GM03348 (cell line): ENCODE results near the gene ADAMTSL1.

Experiments used
- DNase-seq: peaks from one replicate; pipeline ENCODE4 v3.0.0; 2012; ENCODE audit warnings: low spot score

ADAMTSL1 gene

DNA sequence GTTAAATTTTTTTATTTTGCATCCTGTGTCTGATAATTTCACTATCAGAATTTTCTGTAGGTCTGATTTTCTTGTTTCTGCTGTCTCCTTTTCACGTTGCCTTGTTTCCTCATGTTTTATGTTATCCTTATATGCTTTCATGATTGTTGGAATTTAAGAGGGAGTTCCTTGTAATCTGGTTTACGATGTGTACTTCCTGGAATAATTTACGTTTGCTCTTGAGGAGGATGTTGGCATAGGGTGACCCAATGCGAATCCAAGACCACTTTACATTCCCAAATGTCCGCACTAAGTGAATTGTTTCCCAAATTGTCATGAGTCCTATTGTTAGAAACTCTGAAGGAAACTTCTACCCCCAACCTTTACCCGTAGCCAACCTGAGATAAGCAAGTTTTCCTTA is 80.3 kb downstream of the ADAMTSL1 start:
- no peak for DNase-seq

DNA sequence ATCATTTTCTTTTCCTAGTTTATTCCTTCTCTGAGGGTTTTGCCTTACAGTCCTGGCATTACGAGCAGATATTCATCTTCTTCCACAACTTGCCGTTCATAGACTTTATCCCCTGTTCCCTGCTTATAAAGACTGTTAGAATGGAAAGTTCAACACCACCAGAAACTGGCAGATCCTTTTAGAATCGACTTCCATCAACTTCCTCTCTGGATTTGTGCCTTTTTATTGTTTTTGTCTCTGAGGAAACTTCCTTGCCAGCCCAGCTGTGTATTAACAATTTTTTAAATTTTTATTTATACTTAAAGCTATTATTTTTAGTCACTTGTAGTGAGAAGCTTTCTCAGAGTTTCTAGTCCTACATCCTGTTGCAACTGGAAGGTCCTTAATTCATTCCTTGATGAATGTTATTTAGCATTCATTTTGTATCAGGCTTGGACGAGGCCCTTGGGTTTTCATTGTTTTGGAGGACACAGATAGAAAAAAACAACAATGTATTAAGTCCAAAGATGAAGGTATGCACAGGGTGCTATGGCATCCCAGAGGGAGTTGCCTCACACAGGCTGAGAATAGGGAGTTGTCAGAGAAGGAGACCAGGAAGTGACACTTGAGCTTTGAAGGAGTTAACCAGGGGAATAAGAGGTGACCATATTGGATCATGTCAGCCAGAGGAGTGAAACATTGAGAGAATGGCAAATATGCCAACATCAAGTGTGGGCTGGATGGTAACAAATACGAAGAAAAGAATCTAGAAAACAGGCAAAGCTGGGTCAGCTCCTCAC is 81.3 kb downstream of the ADAMTSL1 start:
- no peak for DNase-seq

DNA sequence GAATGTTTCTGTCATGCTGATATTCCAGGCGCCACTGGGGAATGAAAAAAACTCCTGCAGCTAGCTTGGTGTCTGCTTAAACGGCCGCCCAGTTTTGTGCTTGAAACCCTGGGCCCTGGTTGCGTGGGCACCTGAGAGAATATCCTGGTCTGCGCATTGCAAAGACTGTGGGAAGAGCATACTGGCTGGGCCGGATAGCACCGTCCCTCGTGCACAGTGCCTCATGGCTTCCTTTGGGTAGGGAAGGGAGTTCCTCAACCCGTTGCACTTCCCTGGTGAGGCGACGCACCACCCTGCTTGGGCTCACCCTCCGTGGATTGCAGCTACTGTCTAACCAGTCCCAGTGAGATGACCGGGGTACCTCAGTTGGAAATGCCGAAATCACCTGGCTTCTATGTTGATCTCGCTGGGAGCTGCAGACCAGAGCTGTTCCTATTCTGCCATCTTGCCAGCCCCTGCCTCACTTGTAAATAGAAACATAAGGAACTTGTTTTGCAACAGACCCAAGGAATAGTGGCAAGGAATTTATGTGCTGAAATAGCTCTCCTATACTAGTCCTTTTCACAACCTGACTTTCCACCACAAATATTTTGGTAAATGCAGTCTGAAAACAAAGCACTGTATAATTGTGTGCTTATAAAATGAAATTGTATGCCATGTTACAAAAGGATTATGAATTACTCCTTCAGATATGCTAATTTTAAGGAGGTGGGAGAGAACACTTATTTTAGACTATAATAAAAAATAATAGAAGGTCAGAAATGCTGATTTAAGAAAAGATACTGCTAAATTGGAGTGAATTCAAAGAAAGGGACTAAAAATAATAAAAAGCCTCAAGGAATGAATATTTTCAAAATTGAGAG is 90.3 kb downstream of the ADAMTSL1 start:
- peak; percentile 6 for DNase-seq

DNA sequence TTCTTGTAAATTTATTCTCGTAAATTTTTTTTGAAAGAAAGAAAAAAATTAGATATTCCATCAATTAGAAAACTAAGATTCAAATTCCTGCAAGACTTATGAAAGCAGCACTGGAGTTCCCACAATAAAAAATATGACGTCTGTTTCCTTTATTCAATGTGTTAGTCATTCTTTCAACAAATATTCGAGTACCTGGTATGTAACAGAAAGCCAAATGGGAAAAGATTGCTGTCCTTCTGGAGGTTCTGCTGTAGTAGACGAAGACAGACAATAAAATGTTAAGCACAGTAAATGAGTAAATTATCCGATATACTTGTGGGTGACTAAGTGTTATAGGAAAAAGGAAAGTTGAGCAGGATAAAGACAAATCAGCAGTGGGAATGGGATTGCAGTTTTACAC is 92.2 kb downstream of the ADAMTSL1 start:
- DNase-seq: peak; percentile 31

DNA sequence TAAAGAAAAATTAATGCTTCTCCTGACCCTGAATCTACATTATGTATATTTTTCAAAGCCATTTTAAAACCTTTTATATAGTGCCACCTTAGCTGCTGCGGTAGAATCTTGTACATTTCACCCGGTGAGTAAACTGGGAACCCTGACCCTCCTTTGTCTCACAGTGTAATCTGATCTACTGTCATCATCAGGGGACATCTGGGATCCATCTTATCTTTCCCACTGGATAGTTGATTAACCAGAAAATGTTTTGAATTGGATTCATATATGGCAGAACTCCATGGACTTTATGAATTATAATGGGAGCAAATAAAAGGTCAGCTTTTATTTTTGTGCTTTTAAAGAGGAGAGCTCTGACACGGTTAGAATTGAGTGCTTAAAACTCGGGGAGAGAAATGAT is 95.0 kb downstream of the ADAMTSL1 start:
- DNase-seq: peak; percentile 38

DNA sequence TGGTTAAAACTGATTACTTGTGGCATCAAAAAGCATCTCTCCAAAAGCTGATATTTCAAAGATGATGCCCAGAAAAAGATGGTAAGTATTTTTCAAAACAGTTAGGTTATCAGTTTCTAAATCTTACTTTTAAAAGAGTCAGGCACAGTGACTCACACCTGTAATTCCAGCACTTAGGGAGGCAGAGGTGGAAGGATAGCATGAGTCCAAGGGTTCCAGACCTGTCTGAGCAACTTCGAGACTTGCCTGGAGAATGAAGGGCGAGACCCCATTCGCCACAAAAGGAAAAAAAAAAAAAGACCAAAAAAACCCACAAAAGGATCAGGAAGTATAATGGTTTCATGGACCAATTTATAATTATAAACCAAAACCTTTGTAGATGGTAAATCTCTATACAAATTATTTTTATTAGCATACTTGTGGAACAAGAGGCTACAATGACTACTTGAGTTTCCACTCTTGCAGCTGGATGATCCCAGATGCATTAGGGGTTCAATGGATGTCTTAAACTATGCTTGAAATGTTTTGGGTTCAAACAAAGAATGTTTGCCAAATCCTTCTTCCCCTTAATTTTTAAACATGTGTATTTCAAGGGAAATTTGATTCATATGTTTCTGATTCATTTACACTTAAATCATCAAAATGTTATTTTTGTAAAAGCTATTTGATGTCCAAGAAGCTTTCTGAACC is 96.1 kb downstream of the ADAMTSL1 start:
- DNase-seq: no peak

DNA sequence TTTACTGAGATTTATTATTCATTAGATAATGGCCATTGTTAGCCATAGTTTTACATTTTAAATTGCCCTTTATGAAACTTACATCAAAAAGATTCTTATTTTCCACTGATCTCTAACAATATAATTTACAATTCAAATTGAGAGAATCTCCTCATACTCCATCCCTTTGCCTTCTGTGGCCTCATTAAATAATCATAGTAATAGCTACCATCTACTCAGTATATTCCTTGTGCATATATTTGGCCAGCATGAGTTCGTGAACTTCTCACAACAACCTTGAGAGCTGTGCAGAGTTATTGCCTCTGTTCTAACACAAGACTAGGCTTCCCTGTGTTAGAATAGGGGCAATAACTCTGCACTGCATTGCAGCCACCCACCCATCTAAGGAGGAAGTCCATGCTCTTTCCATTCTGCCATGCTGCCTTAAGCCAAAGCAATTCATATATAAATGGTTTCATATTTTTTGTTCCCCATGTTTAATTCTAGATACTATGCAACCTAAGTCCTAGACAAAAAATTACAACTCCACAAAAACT is 99.1 kb downstream of the ADAMTSL1 start:
- no peak for DNase-seq

DNA sequence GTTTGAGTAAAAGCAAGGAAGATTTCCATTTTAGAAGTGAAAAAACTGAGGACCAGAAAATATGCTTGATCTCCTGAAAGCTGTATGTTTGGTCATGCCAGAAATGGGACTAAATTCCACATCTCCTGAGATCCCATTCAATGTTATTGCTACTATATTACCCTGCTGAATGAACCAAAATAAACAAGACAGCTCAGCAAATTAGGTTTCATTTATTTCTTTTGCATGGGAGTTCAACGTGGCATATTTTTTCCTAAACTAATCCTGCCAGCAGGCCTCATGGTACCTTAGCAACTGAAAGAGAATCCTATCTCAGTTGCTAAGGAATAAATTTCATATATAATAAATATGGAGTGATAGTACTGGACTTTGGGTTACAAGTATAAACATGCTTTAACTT is 101.7 kb downstream of the ADAMTSL1 start:
- DNase-seq: no peak

DNA sequence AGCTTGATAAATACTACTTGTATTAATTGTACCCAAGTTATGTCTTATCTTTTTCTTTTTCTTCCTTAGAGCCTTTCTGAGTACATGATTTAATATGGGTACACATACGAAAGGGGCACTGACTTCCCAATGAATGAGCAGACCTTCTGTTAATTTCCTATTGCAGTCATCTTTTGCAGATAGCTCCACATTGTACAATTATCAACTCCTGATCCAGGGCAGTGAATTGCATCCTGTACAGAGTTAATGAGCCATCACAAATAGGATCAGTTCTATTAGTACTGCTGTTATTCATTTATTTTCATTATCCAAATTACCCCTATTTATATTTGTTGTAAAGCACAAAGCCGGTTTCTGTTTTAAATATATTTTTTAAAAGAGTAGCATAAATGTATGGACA is 105.6 kb downstream of the ADAMTSL1 start:
- DNase-seq: no peak

DNA sequence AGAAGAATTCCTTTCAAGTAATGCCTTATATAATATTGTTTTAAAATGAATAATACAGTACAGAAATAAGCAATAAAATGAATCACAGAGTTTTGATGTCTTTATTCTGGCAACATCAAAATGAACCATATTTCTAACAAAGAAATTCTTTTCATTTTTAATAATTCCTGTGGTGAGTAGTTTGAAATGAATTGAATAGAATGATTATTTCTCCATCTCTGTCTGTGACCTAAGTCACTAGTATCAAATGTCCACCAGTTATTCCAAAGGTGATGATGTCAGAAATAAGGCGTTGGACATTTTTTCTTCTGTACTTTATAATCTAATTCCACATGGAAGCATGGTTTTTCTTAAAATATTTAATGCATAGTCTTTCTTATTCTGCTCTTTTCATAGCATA is 106.2 kb downstream of the ADAMTSL1 start:
- peak; percentile 35 for DNase-seq

DNA sequence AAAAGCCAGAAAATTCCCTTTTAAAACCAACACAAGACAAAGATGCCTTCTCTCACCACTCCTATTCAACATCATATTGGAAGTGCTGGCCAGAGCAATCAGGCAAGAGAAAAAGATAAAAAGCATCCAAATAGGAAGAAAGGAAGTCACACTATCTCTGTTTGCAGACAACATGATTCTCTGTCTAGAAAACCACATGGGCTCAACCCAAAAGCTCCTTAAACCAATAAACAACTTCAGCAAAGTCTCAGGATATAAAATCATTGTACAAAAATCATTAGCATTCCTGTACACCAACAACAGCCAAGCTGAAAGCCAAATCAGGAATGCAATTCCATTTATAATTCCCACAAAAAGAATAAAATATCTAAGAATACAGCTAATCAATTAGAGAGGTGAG is 112.0 kb downstream of the ADAMTSL1 start:
- no peak for DNase-seq

DNA sequence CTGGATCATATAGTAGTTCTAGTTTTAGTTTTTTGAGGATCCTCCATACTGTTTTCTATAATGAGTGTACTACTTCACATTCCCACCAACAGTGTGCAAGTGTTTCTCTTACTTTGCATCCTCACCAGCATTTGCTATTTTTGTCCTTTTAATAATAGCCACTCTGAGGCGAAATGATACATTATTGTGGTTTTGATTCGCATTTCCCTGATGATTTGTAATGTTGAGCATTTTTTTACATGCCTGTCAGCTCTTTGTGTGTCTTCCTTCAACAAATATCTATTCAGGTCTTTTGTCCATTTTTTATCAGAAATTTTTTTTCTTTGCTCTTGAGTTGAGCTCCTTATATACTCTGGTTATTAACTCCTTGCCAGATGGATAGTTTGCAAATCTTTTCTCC is 114.0 kb downstream of the ADAMTSL1 start:
- DNase-seq: no peak

DNA sequence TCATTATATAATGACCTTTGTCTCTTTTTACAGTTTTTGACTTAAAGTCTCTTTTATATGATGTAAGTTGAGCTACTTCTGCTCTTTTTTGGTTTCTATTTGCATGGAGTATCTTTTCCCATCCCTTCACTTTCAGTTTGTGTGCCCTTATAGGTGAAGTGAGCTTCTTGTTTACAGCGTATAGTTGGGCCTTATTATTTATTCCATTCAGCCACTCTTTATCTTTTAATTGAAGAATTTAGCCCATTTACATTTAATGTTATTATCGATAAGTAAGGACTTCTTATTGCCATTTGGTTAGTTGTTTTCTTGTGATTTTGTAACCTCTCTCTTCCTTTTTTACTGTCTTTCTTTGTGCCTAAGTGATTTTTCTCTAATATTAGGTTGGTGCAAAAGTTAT is 117.3 kb downstream of the ADAMTSL1 start:
- no peak for DNase-seq

DNA sequence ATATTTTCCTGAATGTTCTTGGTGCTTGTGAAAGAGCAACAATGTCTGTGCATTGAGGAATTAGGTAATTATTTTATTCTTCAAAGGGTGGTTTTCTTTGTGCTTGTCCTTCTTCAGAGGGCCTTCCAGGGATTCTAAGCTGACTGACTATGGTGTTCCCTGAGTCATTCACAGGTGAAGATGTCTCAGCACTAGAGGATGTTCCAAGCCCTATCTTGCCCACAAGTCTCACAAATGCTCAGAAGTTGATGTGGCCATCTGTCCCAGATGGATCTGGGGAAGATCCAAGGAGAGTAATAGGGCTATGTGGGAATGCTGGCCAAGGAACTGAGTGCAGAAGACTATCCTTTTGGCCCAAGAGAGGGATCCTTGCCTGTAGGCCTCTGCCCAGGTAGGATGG is 120.9 kb downstream of the ADAMTSL1 start:
- DNase-seq: no peak

DNA sequence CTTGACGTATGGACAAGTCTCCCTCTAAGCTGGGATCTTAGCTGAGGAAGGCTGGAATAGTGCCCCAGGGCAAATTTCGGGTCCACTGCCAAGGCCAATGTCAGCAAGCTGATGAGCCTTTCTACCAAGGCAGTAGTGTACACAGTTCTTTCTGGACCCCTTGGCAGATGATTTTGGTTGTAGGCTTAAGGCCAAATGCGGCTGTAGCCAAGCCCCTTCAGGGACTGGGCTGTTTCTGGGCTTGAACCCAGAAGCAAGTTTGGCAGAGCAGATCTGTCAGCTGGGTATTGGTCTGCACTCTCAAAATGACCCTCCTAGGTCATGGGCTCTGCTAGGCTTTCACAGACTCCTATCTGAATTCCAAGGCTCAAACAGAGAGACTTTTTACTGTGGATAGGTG is 121.6 kb downstream of the ADAMTSL1 start:
- DNase-seq: no peak

DNA sequence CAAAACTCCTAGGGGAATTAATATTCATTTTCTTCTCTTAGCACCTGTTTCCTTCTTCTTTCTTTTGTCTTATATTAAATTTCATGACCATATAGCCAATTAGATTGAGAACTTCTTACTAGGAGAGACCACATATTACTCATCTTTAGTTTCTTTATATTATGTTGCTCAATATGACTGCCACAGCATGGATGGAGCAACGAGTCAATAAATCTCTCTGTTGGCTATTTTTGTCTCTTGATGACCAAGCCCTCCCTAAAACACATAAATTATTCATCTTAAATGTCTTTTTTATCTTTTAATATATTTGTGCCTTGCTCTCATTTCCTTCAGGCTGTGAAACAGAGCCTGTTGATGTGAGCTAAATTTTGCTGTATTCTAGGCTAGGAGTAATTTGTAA is 123.0 kb downstream of the ADAMTSL1 start:
- peak; percentile 39 for DNase-seq

DNA sequence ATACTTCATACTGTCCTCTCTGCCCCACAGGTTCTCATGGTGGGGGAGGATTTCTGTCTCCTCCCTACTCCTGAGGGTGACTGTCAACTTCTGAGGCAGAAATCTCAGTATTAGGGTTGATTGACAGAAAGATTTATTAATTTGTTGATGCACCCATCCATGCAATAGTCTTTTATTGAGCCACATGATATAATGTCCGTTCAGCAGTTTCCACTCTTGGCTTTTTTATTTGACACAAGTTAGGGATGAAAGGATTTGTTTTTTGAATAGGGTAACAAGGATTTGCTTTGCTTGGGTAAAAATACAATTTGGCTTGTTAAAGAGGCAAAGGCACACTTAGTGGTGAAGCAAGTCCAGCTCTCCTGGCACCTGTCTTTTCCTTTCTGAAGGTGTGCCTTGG is 125.0 kb downstream of the ADAMTSL1 start:
- DNase-seq: no peak

DNA sequence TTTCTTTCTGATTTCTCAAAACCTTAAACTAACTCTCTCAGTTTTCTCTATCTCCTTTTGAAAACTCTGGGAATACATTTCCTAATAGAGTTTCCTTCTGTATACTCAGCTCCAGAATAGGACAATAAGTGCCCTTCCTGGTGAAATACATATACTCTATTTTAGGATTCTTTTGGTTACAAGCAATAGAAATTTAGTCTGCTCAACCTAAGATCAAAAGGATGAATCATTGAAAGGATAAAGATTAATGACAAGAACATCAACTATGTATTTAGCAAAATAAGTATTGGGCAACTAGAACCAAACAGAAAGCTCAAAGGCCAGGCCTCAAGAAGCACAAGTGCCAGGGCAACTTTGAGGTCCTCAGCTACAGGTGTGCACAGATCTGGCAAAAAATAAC is 127.1 kb downstream of the ADAMTSL1 start:
- peak; percentile 17 for DNase-seq

DNA sequence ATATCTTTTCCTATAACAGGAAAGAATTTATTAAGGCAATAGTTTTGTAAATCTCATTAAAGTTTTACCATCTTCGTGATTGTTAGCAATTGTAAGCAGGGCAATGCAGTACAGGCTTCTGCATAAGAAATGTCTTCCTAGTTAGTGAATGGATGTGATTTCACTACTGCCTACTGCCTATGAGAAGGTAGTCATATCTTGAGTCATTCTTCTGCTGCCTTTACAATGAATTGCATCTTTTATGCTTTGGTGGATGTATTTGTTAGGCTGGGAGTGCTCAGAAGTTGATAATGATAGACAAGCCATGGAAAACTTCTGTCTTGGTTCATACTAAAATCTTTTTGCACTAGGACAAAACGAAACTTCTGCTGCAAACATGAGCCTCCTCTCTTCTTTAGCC is 128.0 kb downstream of the ADAMTSL1 start:
- no peak for DNase-seq

DNA sequence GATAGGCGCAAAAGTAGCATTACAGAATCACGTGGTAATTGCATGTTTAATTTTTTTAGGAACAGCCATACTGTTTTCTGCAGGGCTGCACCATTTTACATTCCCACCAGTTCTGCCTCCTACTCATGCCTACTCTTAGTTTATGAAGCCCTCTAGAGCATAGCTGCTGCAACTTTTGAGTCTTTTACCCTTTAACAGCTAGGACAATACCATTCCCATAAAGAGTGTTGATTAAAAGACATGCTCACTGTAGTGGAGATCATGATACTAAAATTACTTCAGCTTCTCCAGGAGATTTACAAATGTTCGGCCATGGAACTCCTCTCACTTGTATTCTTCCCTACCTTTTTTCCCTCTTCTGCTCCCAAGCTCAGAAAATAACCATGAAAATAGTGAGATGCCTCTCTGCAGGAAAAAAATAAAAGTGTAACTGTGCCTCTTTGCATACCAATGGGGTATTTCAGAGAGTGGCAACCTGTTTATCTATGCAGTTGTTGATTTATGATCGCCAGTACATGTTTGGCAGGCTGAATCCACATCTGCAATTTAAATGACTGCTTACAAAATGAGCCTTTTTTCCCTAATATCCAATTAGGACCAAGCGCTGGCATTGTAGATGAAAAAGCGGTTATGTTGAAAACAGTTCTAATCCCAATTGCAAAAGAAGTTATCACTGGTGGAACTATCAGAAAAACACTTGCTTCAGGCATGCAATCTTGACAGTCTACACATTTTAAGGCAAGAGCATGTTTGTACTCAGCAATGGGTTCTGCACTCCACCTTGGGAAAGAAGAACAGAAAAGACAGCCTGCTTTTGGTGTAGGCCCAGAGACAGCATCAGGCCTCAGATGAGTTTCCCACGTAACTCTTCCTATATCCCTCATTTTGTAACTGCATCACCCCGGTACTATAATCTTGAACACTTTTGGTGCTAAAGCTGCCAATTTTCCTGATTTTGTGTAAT is 131.1 kb downstream of the ADAMTSL1 start:
- no peak for DNase-seq

DNA sequence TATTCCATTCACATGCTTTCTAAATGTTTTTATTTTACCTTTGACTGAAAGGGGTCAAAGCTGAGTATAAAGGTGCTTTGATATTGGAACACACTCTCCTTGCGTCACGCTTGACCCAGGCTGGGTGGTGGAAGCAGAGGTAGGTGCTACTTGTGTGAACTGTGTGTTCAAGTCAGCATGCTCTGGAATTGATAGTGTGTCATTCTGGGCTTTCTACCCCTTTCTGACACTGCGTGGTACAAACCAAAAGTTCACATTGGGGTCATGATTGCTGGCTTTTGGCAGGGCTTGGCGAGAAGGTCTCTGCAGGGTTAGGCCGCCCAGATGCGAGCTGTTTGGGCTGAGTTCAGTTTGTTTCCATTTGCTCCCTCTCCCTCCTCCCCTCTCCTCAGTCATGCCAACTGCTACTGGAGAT is 131.8 kb downstream of the ADAMTSL1 start:
- no peak for DNase-seq
